NCI-H748 (cell line): Measurements from ENCODE around the gene TCF12.
"Not testable (repeated sequence)": the region's sequence is repeated elsewhere in the genome, so short reads cannot be mapped to it uniquely, and the experiment has no call there.

Experiments
- DNase-seq: peaks from one replicate; lab custom pipeline; 2025; ENCODE audit not compliant: unreplicated experiment; lab: John Stamatoyannopoulos, UW

The TCF12 gene

DNA sequence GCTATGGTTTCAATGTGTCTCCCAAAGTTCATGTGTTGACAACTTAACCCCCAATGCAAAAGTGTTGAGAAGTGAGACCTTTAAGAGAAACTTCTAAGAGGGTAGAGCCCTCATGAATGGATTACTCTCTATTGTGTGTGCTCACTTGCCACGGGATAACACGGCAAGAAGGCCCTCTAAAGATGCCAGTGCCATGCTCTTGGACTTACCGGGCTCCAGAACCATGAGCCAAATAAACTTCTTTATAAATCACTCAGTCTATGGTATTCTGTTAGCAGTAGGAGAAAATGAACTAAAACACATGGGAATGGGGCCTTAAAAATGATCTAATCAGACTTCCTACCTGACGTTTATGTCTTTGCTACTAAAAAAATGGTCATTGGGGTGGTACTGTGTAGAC, 2.6 kb upstream of the TCF12 start:
- no peak for DNase-seq

DNA sequence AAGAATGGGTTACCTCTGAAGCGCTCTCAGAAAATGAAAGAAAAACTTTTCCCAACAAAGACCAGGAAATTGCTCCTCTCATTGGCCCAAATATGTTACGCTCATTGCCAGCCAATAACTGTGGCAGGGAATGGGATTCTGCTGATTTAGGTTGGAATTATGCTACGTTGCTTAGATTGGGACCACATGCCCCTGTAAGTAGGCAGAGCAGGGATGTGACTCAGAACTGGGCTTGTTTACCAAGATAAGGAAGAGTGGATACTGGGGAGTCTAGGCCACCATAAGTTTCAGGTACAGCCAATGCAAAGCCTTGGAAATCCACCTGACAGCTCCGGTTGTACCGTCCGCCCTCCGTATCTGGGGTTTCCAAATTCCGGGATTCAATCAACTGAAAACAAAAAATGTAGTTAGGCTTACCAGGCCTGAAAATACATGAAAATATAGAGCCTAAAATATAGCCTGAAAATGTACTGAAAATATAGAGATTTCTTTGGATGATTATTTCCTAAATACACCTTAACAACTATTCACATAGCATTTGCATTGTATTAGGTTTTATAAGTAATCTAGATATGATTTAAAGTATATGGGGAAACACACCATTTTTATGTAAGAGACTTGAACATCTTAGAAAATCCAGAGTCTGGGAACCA, 1.5 kb upstream of the TCF12 start:
- no peak for DNase-seq

DNA sequence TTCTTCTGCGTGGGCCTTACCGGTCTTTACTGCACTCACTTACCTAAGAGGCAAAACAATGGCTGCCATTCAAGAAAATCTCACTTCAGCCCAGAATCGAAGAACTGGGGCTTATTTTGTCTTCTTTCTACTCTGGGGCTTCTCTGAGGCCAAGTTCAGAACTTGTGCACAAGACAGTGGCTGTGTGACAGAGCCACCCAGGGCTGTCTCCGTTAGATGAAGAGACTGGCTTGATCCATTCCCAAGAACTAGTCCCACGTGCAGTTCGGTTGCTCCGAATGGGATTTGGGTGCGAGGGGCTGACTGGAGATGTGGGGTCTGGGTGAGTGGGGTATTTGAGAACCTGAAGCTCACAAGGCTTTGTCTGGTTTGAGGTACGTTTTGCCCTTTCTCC, 795 bp upstream of the TCF12 start:
- peak; percentile 56 for DNase-seq

DNA sequence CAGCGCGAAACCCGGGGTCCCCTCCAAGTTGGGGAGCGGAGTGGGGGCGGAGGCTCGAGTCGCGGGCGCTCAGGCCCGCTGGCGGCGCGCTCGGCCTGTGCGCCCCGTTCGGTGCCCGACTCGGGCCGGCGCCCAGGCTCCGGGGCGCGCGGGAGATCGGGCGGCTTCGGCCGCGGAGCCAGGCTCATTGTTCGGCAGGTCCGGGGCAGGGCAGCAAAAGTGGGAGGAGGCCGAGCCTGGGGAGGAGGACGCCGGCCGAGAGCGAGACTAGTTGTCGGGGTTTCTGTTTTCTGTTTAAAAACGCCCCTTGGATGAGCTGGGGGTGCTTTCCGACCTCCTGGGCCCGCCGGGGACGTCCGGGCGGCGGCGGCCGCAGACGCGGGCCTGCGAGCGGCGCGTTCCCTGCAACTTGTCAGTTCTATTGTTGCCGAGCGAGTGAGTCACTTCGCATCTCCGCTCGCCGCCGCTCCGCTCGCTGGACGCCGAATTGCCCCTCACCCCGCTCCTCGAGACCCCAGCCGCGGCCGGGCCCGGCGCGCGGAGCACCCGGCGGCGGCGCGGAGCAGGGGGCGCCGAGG, 676 bp downstream of the TCF12 start:
- peak; percentile 62 for DNase-seq

DNA sequence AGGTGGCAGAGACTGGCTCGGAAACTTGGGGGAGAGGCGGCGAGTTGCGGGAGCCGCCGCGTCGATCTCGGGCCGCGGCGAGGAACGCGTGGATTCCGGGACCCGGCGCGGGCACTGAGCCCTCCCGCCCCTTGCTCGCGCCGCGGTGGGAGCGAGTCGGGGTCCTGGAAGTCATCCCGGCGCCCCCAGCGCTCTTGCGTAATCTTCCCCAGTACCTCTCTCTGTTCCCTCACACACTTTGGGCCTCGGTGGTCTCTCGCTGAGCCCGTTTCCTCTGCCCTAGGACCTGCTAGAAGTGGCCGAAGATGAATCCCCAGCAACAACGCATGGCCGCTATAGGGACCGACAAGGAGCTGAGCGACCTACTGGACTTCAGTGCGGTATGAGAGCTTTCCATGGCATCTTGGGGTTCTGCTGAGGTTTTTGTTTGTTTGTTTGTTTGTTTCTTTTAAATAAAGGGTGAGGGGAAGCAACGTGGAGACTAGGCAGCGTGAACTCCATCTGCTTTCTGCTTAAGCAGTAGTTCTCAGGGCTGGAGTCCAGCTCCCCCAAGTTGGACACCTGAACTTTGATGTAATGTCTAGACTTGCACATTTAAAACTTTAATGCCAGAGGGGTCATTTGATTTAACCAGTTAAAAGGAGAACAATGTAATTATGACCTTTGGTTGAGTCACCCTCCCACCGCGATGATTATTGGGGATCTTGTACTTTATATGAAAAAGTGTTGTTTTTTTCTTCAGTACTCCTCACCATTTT, 1.3 kb downstream of the TCF12 start:
- DNase-seq = peak; percentile 52

DNA sequence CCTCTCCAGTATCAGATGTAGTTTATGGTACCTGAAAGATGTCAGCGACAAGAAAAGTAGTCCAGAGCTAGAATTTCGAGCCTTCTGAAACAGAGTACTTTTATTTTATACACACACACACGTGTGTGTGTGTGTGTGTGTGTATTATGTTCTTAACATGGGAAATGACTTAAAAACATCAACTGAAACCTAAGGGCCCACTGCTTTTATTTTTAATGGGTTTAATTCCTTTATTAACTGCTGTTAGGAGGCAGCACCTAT, 1.9 kb downstream of the TCF12 start:
- no peak for DNase-seq

DNA sequence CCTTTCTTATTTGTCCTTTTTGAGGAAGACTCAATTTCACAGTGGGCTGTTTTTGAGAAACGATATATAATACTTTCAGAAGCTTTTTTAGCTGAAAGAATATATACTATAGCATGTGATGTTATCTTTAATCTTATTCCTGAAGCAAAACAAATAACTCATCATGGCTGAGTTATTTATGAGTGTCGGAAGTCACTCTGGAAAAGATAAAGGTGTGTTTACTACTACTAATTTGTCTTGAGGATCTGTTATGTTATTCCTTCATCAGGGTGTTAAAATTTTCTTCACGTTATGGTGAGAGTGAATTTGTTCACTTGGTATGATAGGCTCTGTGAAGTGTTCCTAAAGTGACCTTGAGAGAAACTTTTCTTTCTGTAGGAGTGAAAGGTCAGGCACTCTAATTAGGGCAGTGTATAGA, 4.7 kb downstream of the TCF12 start:
- DNase-seq = no peak

DNA sequence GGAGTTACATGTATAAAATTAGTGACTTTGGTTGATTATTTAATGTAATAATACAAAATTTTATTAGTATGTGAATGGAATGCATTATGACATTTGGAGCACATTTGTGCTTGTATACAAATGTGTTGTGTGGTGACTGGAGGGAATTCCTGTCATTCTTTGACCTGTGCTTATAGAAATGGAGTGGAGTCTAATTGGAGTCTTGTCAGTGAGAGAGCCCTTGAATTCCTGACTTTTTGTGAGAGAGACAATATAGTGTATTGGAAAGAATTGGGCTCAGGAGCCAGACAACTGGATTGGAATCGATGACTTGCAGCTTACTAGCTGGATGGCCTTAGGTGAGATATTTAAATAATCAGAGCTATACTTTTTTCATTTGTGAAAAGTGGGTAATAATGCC, 9.4 kb downstream of the TCF12 start:
- no peak for DNase-seq

DNA sequence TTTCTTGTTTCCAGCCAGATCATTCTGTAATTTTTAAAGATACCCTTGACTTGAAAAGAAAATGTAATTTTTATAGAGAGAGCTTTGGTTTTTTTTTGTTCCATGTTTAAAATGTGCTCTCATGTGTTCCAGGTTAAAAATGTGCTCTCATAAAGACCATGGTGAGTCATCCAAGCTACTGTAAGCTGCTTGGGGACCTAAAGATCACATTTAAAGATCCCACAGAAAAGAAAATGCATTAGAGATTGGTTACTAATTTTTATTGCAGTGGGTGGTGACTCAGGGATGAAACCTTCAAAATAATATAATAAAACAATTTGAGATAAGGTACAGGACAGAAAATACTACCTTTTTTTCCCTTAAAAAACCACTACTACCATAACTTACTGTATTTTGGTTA, 11.0 kb downstream of the TCF12 start:
- no peak for DNase-seq

DNA sequence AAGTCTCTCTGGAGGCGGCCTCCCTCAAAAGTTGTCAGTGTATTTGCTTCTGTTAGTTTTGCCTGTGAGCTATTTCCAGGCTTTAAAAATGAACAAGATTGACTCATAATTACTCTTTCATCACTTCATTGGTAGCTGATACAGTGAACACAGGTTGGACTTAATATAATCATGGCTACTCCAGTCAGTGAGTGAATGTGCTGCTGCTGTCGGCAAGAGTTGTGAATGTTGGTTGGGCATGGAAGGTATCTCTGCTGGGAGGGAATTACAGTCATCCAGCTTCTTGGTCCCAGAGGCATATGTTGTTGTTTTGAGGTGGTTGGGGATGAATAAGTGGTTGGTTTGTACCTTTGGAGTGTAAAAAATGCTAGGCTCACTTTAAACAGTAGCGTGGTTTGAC, 11.5 kb downstream of the TCF12 start:
- DNase-seq = no peak

DNA sequence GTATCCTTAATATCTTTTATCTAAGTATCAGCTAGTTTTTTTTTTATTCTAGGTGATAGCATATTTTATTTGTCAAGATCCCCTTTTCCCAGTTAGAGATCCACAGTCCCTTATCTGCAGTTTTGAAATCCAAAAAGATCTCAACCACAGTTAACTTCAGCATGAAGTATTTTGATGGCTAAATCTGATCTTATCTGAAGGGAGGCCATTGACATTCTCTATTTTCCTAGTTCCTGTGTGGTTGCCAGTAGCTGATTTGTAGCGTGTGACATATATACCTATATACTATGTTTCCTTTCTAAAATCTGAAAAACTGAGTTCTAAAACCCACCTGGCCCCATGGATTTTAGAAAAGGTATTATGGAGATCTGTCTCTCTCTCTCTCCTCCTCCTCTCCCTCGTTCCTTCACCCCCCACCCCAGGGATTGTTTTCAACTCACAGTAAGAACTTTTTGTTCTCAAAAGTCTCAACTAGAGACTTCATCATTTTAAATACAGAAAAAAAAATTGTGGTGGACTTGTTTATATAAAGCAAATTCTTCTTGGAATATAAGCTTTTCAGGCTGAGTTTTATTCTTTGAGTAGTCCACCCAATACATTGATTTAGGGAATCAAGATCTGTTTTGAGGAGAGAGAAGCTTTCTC, 12.3 kb downstream of the TCF12 start:
- no peak for DNase-seq

DNA sequence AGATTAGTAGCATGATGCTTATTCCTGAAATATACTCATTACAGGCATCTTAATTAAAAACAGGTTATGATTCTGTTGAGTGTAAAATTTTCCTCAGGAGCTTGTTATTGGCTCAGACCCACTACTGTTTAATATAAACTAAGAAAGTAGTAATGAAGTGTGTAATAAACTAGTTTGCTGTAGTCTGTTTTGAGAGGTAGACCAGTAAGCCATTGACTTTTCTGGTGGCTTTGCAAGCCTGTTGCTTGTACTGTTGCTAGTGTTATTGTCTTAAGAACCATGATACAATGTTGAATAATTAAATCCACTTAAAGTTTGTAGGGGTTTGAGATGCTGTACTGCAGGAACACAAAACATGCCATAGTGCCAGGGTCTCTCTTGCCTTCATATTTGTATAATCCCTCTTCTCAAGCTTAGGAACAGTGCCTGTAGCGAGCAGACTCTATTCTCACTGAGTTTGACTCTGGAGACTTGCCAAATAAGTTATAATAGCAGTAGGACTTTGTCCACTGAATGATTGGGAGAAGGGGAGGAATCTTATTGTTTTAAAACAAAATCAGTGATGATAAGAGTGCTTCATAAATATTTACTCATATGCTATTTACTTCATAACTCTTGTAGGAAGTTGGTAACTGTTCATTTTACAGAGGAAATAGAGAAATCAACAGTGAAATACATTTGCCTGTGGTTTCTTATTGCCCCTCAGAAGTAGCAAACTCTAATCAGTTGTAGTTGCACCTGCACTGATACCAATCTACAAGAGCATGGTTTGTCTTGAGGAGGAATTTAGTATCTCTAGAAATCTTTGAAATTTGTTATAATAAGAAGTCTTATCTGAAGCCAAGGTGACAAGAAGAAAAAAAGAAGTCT, 13.4 kb downstream of the TCF12 start:
- no peak for DNase-seq

DNA sequence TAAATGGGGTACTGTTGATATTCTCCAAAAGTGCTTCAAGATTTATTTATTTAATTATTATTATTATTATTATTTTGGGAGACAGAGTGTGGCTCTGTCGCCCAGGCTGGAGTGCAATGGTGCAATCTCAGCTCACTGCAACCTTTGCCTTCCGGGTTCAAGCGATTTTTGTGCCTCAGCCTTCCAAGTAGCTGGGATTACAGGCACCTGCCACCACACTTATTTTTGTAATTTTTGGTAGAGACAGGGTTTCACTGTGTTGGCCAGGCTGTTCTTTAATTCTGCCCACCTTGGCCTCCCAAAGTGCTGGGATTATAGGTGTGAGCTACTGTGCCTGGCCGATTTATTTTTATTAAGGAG, 14.0 kb downstream of the TCF12 start:
- not testable (repeated sequence) for DNase-seq

DNA sequence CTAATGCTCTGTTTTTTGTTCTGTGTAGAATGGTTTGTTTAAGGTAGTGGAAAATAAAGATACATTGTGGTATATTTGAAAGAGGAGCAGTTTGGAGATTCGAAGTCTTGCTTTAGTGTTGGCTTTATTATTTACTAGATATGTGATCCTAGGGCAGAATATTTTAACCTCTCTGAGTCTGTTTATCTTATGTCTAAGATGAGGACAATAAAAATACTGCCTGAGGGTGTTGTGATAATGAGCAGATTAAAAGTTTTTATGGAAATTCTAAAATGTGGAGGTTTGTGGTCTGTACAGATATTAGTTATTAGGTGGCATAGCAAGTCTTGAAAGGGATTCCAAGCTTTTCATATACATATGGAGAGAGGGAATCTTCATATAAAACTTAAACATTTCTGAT, 15.0 kb downstream of the TCF12 start:
- DNase-seq = no peak

DNA sequence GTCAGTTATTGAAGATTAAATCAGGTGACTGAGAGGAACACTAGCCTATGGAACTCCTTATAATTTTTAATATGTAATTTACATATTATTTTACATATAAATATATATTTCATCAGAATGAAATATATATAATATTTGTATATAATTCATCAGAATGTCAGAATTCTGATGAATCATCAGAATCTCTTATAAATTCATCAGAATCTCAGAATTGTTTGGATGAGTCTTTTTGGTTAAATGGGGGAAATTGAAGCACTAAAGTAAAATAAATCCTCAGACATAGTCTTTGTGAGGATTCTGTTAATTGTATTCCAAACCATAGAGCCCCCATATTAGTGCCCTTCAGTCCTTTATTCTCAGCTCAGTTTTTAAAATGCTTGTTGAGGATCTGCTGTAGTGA, 15.4 kb downstream of the TCF12 start:
- no peak for DNase-seq

DNA sequence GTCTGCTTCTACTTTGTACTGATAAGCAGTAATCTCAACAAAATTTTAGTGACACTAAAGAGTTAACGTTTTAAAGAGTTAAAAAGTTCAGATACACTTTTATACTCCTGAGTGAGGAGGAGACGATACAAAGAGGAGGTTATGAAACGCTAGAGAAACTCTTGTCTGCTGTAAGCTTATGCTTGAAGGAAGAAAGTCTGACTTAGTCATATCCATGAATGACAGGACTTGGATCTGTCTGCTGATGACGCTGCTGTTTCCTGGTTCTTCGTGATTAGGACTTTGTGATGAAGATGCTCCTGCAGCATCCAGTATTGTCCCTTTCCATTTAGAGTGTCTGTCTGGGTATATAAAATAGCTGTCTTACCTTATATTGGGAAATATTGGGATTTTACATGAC, 15.8 kb downstream of the TCF12 start:
- DNase-seq = no peak

DNA sequence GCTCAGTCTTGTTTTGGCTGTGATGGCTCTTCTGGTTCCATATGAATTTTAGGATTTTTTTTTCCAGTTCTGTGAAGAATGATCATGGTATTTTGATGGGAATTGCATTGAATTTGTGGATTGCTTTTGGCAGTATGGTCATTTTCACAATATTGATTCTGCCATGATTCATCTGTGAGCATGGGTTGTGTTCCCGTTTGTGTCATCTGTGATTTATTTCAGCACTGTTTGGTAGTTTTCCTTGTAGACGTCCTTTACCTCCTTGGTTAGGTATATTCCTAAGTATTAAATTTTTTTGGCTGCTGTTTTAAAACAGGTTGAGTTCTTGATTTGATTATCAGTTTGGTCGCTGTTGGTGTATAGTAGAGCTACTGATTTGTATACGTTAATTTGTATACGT, 18.5 kb downstream of the TCF12 start:
- no peak for DNase-seq

DNA sequence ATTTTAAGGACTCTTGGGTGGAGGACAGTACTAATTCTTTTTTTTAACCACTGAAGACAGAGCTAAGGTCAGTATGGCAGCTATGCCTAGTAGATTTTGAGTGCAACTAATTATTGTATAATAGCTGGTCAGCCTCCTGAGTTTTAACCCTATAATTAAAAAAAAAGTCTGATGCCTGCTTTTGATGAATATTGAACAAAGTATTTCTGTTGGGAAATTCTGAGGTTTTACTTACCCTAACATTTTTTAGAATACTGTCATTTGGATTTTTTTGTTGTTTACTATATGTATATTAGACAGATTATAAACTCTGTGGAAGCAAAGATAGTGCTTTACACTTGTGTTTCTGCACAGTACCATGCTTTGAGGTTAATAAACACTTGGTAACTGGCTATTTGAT, 20.8 kb downstream of the TCF12 start:
- no peak for DNase-seq

DNA sequence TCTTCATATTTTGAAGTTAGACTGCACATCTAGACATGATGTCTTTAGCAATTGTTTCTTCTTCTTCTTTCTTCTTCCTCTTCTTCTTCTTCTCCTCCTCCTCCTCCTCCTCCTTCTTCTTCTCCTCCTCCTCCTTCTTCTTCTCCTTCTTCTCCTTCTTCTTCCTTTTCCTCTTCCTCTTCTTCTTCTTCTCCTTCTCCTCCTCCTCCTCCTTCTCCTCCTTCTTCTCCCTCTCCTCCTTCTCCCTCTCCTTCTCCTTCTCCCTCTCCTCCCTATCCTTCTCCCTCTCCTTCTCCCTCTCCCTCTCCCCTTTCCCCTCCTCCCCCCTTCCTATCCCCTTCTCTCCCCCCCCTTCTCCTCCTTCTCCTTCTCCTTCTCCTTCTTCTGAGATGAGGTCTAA, 21.9 kb downstream of the TCF12 start:
- no peak for DNase-seq

DNA sequence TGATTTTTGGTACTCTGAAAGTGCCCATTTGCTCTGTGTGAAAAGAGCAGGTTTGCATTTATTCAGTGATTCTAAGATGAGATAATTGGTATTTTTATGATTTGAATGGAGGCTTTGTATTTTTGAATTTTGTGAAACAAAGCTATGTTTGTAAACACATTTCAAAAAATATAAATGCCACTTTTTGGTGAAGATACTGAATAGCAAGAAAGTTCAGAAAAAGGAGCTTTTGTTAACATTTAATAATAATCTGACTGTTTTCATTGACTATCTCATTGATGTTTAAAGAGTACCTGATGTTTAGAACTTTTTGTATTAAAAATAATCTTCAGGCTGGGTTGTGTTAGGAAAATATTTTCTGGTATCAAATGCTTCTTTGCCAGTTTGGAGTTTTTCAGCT, 23.7 kb downstream of the TCF12 start:
- no peak for DNase-seq

DNA sequence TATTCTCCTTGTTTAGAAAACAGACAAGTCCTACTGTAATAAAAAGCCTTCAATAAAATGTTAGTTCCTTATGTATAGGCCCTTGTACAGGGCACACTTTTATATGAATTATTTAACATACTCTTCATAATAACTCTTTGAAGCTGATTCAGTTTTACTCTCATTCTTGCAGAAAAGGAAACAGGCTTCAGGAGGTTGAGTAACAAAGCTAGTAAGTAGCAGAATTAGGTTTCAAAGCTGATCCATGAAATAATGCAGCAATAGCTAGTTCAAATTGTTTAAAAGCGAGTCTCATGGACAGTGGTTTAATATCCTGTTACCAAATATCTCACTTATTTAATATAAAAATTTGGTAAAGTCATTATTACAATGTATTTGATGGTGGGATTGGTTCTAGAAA, 25.0 kb downstream of the TCF12 start:
- DNase-seq = no peak

DNA sequence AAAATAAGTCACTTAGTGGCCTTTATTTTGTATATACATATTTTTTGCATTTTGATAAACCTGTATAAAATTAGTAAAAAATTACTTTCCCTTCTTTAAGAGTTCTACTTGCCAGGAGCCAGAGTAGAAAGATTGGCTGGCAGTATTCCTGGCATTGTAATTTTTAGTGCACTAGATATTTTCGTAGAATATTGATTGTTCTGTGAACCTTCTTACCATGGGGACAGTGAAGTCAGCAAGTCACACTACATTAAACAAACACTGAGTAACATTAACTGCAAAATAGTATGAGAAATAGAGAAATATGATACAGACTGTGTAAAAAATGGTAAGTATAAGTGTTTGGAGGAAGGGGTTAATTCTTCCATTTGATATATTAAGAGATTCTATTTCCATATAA, 26.0 kb downstream of the TCF12 start:
- DNase-seq = no peak
